Femur (tissue), 1 donor: Measurements from ENCODE around the gene LILRA1.
"Not testable (repeated sequence)": the region's sequence is repeated elsewhere in the genome, so short reads cannot be mapped to it uniquely, and the experiment has no call there.

Experiments
- DNase-seq: peaks from one replicate; pipeline ENCODE4 v3.0.0-alpha.2; 2017

LILRA1 gene

GRCh38 chr19:54593445-54593844 lies at the start of gene LILRA1:
TSS of gene LILRA1 (plus strand) at chr19:54593632. CDS start at chr19:54594245, 613 bp downstream.
- not testable (repeated sequence) for DNase-seq

GRCh38 chr19:54548806-54549205 lies 44.6 kb upstream of the LILRA1 start:
- no peak for DNase-seq

GRCh38 chr19:54549224-54549623 lies 44.2 kb upstream of the LILRA1 start:
- no peak for DNase-seq

GRCh38 chr19:54551293-54551692 lies 42.1 kb upstream of the LILRA1 start:
- DNase-seq: no peak

- no peak for DNase-seq
Measured at GRCh38 chr19:54551950-54552912, 41.2 kb upstream of the LILRA1 start.

- DNase-seq: no peak
Measured at GRCh38 chr19:54552913-54553310, 40.5 kb upstream of the LILRA1 start.

- DNase-seq: no peak
Measured at GRCh38 chr19:54554006-54554405, 39.4 kb upstream of the LILRA1 start.

- DNase-seq: no peak
Measured at GRCh38 chr19:54554896-54555295, 38.5 kb upstream of the LILRA1 start.

GRCh38 chr19:54556194-54556593 lies 37.2 kb upstream of the LILRA1 start:
- no peak for DNase-seq

GRCh38 chr19:54558339-54558738 lies 35.1 kb upstream of the LILRA1 start:
- DNase-seq: no peak

GRCh38 chr19:54560881-54561385 lies 32.5 kb upstream of the LILRA1 start:
- DNase-seq: no peak

GRCh38 chr19:54561840-54562239 lies 31.6 kb upstream of the LILRA1 start:
- no peak for DNase-seq

- DNase-seq: not testable (repeated sequence)
Measured at GRCh38 chr19:54563206-54563605, 30.2 kb upstream of the LILRA1 start.

- no peak for DNase-seq
Measured at GRCh38 chr19:54570316-54570715, 23.1 kb upstream of the LILRA1 start.

- DNase-seq: not testable (repeated sequence)
Measured at GRCh38 chr19:54571715-54572615, 21.5 kb upstream of the LILRA1 start.

GRCh38 chr19:54572696-54573311 lies 20.6 kb upstream of the LILRA1 start:
- DNase-seq: peak; percentile 43

GRCh38 chr19:54573330-54573872 lies 20.0 kb upstream of the LILRA1 start, which contains the start of gene LILRA2:
TSS of gene LILRA2 (plus strand) at chr19:54573790. CDS start at chr19:54573879, 89 bp downstream.
- no peak for DNase-seq

- DNase-seq: no peak
Measured at GRCh38 chr19:54574051-54574450, 19.4 kb upstream of the LILRA1 start.

GRCh38 chr19:54574527-54575056 lies 18.8 kb upstream of the LILRA1 start:
- no peak for DNase-seq

GRCh38 chr19:54575205-54575604 lies 18.2 kb upstream of the LILRA1 start:
- DNase-seq: not testable (repeated sequence)

- DNase-seq: no peak
Measured at GRCh38 chr19:54576411-54576976, 16.9 kb upstream of the LILRA1 start.

GRCh38 chr19:54577334-54577733 lies 16.1 kb upstream of the LILRA1 start:
- no peak for DNase-seq
